DMS114 treated with DMSO at 0.1 percent for 48 hours (cell line): ENCODE measurements around the gene ADIRF.
"Not testable (repeated sequence)": the region's sequence is repeated elsewhere in the genome, so short reads cannot be mapped to it uniquely, and the experiment has no call there.

ENCODE experiments used
- DNase-seq: peaks from one replicate; lab custom pipeline; 2025; ENCODE audit not compliant: unreplicated experiment; lab: John Stamatoyannopoulos, UW

ADIRF gene

GRCh38 chr10:87019504-87019903 lies 51.2 kb downstream of the ADIRF start:
- not testable (repeated sequence) for DNase-seq

GRCh38 chr10:87020056-87020455 lies 51.8 kb downstream of the ADIRF start, which contains the start of gene FAM25A:
Gene FAM25A (plus strand): TSS chr10:87020294. CDS start chr10:87020325, 31 bp downstream.
- DNase-seq: not testable (repeated sequence)
